OCI-LY3 (cell line): Measurements from ENCODE around the gene KLLN.

Experiments
- H2AFZ ChIP-seq: fragments of 200-600, 300-600 bp; shearing (Covaris generic); 2 replicates; pipeline ENCODE4 v1.6.0; 2014; ENCODE audit warnings: antibody characterized with exemption, low read depth, low read length
- H3K27ac ChIP-seq: fragments of 200-600, 300-600 bp; sonication (generic); 2 replicates; pipeline ENCODE4 v1.5.1; 2014; ENCODE audit warnings: mild to moderate bottlenecking, low read length, moderate library complexity, mixed read lengths
- H3K27me3 ChIP-seq: fragments of 200-600, 300-600 bp; sonication (generic); 2 replicates; pipeline ENCODE4 v1.6.1; 2014; ENCODE audit warnings: low read depth, low read length, mixed read lengths
- H3K36me3 ChIP-seq: fragments of 200-600, 300-600 bp; sonication (generic); replicated peaks from 2 replicates; pipeline ENCODE3; 2014; ENCODE audit warnings: low read depth, low read length, mixed read lengths
- H3K4me1 ChIP-seq: fragments of 300-600, 200-600 bp; sonication (generic); 2 replicates; pipeline ENCODE4 v1.6.1; 2014; ENCODE audit warnings: low read length, mixed read lengths
- H3K4me2 ChIP-seq: fragments of 200-600, 300-600 bp; sonication (generic); 2 replicates; pipeline ENCODE4 v1.6.1; 2014; ENCODE audit warnings: low read length, mixed read lengths
- H3K4me3 ChIP-seq: fragments of 300-600, 200-600 bp; sonication (generic); 2 replicates; pipeline ENCODE4 v1.5.1; 2014; ENCODE audit warnings: antibody characterized with exemption, mild to moderate bottlenecking, low read length, moderate library complexity
- H3K79me2 ChIP-seq: fragments of 300-600, 200-600 bp; shearing (Covaris generic); 2 replicates; pipeline ENCODE4 v1.6.1; 2014; ENCODE audit warnings: mild to moderate bottlenecking, low read length, mixed read lengths
- H3K9ac ChIP-seq: fragments of 300-600, 200-600 bp; shearing (Covaris generic); 2 replicates; pipeline ENCODE4 v1.6.0; 2014; ENCODE audit warnings: mild to moderate bottlenecking, low read length, moderate library complexity
- H3K9me3 ChIP-seq: fragments of 200-600, 300-600 bp; shearing (Covaris generic); 2 replicates; pipeline ENCODE4 v1.6.1; 2014; ENCODE audit warnings: low read length, mixed read lengths; ENCODE audit not compliant: insufficient read depth
- H4K20me1 ChIP-seq: fragments of 200-600, 300-600 bp; sonication (generic); 2 replicates; pipeline ENCODE4 v1.6.1; 2016; ENCODE audit warnings: low read length, mixed read lengths; ENCODE audit not compliant: insufficient read depth
- EZH2phosphoT487 ChIP-seq: fragments of 200-600 bp; shearing (Covaris generic); IDR thresholded peaks from 2 replicates; pipeline ENCODE4 v1.6.1; 2018; ENCODE audit warnings: antibody characterized with exemption, mixed run types, low read depth
- TF ChIP-seq, protein P1 (sequence below): fragments of 200-600, 300-600 bp; sonication (generic); IDR thresholded peaks from 2 replicates; pipeline ENCODE4 v1.5.1; 2014; ENCODE audit warnings: antibody characterized with exemption, low read length, low read depth

The KLLN gene

DNA sequence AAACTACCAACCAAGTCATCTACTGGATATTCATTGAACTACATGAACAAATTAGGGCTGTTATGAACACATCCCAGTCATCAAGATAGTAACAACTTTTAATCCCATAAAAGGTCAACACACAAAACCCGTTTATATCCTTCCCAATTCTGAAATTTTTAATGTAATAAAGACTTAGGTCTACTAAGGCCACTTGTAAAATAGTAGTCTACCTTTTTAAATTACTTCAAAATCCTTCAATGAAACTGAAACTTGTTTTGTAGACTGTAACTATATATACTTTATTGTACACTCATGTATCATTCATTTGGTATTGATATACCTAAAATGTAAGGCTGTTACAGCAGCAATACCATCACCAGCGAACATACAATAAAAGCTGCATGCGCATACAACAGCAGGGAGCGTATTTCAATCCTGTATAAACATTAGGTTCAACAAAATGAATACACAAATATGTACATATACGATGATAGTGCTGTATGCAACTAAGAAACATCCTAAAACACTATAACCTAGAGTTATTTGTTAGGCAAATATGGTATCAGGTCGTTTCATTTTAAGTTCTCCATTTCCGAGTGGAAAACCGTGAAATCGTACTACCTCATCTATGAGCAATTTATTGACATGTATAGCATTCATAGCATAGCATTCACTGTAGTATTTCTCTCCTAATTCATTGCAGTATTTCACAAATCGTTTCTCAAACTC lies 46.3 kb downstream of the KLLN start:
- Histone ChIP-seq H2AFZ (no peak overlapping the region), H3K4me1 (peaks cover 23% of the 10 kb centered on the region), H3K36me3 (peaks cover 3% of the 10 kb centered on the region), H3K79me2 (peaks cover 52% of the 10 kb centered on the region), H3K9ac (peak overlapping the region; percentile 94), H3K4me2 (peak overlapping the region; percentile 91), H3K27ac (peak overlapping the region; percentile 95), H3K27me3 (no peaks in the 10 kb centered on the region), H4K20me1 (peaks cover 28% of the 10 kb centered on the region), H3K4me3 (peak overlapping the region; percentile 99), H3K9me3 (no peaks in the 10 kb centered on the region)
- no peak for TF ChIP-seq EZH2phosphoT487
- TF ChIP-seq, protein P1, sequence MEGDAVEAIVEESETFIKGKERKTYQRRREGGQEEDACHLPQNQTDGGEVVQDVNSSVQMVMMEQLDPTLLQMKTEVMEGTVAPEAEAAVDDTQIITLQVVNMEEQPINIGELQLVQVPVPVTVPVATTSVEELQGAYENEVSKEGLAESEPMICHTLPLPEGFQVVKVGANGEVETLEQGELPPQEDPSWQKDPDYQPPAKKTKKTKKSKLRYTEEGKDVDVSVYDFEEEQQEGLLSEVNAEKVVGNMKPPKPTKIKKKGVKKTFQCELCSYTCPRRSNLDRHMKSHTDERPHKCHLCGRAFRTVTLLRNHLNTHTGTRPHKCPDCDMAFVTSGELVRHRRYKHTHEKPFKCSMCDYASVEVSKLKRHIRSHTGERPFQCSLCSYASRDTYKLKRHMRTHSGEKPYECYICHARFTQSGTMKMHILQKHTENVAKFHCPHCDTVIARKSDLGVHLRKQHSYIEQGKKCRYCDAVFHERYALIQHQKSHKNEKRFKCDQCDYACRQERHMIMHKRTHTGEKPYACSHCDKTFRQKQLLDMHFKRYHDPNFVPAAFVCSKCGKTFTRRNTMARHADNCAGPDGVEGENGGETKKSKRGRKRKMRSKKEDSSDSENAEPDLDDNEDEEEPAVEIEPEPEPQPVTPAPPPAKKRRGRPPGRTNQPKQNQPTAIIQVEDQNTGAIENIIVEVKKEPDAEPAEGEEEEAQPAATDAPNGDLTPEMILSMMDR: no peak

DNA sequence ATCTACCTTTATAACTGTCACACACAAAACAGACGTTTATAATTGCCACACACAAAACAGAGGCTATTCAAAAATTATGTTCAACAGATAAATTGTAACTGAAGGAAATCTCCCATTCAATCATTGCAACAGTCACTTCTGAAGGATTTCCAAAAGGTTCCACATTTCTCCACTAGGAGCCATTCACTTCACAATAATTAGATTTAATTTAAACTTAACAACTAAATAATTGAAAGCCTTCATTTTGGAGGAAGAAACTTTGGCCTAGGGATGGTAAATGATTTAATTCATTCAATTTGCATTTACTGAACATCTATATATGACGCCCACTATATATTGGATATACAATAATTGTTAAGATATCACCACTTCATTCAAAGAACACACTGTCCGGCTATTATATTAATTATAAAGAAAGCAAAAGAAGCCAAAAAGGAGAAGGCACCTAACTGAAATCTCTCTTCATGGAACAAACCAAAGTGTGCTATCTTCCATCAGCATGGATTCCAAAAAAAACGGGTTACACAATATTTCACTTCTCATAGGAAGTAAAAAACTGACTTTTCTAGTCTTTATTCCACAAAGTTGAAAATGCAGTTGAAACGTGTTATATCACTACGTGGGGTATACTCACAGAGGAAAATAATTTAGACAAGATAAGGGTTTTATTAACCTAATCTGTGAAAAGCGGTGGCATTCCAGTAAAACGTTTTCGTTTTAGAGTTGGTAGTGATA lies 47.0 kb downstream of the KLLN start:
- Histone ChIP-seq H3K4me1 (peaks cover 23% of the 10 kb centered on the region), H3K9me3 (no peaks in the 10 kb centered on the region), H3K27ac (no peak overlapping the region), H4K20me1 (peaks cover 28% of the 10 kb centered on the region), H2AFZ (no peak overlapping the region), H3K4me2 (peak overlapping the region; percentile 91), H3K36me3 (peaks cover 5% of the 10 kb centered on the region), H3K9ac (peak overlapping the region; percentile 94), H3K27me3 (no peaks in the 10 kb centered on the region), H3K4me3 (peak overlapping the region; percentile 99), H3K79me2 (peaks cover 52% of the 10 kb centered on the region)
- TF ChIP-seq, protein P1: no peak
- no peak for TF ChIP-seq EZH2phosphoT487
